HL-60 (cell line): ENCODE data around the gene VWA5B2.
A peak's percentile ranks its signal among the peaks of the same experiment; 100 is the strongest.

ENCODE experiments used
- DNase-seq, 2 experiments: peaks; one replicate each; pipeline ENCODE4 v3.0.0-alpha.2; 2010 to 2020; ENCODE audit warnings: low read depth in 1 of 2, low spot score in 1 of 2
- H3K27ac ChIP-seq: fragments of 250-450 bp; sonication (Bioruptor Pico); replicated peaks from 2 replicates; pipeline ENCODE4 v1.5.1; 2020; ENCODE audit warnings: mild to moderate bottlenecking, moderate library complexity
- H3K27me3 ChIP-seq: fragments of 250-450 bp; sonication (Bioruptor Pico); 2 replicates; pipeline ENCODE4 v1.5.1; 2021; ENCODE audit warnings: mild to moderate bottlenecking, moderate library complexity; ENCODE audit not compliant: insufficient read depth, poor library complexity, severe bottlenecking
- H3K4me3 ChIP-seq: replicated peaks from 2 replicates; pipeline ENCODE4 v1.5.1; 2011; ENCODE audit warnings: mild to moderate bottlenecking, control low read depth, low read length; ENCODE audit not compliant: insufficient read depth
- GABPA ChIP-seq: IDR thresholded peaks from 2 replicates; pipeline ENCODE4 v1.6.1; 2012; ENCODE audit warnings: low read depth
- POLR2AphosphoS5 ChIP-seq: IDR thresholded peaks from 2 replicates; pipeline ENCODE4 v1.6.1; 2012; ENCODE audit warnings: low read depth
- REST ChIP-seq: IDR thresholded peaks from 2 replicates; pipeline ENCODE4 v1.6.1; 2012; ENCODE audit warnings: low read depth; ENCODE audit not compliant: insufficient replicate concordance
- SPI1 ChIP-seq: IDR thresholded peaks from 2 replicates; pipeline ENCODE4 v1.6.1; 2012; ENCODE audit warnings: low read depth, mild to moderate bottlenecking, borderline replicate concordance
- TF ChIP-seq, protein P1 (sequence below): IDR thresholded peaks from one replicate; pipeline ENCODE4 v1.5.1; 2011; ENCODE audit warnings: low read length, control low read depth, inconsistent platforms; ENCODE audit not compliant: insufficient read depth

VWA5B2 gene

DNA sequence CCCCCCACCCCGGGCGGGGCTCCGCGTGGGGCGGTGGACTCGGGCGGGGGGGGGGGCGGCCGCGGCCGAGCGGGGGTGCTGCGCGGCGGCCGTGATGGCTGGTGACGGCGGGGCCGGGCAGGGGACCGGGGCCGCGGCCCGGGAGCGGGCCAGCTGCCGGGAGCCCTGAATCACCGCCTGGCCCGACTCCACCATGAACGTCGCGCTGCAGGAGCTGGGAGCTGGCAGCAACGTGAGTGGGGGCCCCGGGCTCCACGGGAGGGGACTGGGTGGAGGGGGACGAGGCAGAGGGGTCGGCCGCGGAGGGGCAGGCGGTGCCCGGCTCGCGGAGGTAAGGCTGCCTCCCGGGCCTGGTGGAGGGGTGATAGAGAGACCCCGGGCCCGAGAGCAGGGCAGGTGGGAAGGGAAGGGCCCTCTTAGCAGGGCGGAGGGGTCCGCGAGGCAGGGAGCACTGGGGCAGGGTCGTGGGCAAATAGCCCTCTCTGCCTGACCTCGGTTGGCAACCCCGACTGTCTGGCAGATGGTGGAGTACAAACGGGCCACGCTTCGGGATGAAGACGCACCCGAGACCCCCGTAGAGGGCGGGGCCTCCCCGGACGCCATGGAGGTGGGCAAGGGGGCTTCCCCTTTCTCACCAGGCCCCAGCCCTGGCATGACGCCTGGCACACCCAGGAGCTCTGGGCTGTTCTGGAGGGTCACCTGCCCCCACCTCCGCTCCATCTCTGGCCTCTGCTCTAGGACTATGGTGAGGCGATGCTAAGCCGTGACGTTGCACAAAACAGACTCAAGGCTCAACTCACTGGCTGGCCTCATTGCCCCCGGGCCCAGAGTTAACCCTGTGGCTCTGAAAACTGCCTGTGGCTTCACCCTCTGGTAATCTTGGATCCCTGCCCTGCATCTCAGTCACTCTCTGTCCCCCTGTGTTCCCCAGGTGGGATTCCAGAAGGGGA lies 46.9 kb downstream of the VWA5B2 start, which contains the start of gene ECE2:
ECE2 (plus strand) TSS at position 62 of the 950 bp plus-strand sequence; CDS start at position 194, 132 bp downstream.
- Histone ChIP-seq H3K4me3 (no peak within 1 kb of the TSS), H3K27me3 (peaks cover 17% of the 10 kb centered on the region), H3K27ac (no peak within 1 kb of the TSS)
- no peak for DNase-seq
- TF ChIP-seq SPI1 (no peak), GABPA (no peak), POLR2AphosphoS5 (no peak), REST (no peak)
- TF ChIP-seq, protein P1, sequence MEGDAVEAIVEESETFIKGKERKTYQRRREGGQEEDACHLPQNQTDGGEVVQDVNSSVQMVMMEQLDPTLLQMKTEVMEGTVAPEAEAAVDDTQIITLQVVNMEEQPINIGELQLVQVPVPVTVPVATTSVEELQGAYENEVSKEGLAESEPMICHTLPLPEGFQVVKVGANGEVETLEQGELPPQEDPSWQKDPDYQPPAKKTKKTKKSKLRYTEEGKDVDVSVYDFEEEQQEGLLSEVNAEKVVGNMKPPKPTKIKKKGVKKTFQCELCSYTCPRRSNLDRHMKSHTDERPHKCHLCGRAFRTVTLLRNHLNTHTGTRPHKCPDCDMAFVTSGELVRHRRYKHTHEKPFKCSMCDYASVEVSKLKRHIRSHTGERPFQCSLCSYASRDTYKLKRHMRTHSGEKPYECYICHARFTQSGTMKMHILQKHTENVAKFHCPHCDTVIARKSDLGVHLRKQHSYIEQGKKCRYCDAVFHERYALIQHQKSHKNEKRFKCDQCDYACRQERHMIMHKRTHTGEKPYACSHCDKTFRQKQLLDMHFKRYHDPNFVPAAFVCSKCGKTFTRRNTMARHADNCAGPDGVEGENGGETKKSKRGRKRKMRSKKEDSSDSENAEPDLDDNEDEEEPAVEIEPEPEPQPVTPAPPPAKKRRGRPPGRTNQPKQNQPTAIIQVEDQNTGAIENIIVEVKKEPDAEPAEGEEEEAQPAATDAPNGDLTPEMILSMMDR: no peak

- DNase-seq: no peak
- TF ChIP-seq GABPA (no peak), SPI1 (peak; percentile 76)
- Histone ChIP-seq H3K4me3 (no peak overlapping the region), H3K27ac (no peak overlapping the region), H3K27me3 (peaks cover 17% of the 10 kb centered on the region)
Observed at GRCh38 chr3:184277366-184277765, 48.0 kb downstream of the VWA5B2 start.

DNA sequence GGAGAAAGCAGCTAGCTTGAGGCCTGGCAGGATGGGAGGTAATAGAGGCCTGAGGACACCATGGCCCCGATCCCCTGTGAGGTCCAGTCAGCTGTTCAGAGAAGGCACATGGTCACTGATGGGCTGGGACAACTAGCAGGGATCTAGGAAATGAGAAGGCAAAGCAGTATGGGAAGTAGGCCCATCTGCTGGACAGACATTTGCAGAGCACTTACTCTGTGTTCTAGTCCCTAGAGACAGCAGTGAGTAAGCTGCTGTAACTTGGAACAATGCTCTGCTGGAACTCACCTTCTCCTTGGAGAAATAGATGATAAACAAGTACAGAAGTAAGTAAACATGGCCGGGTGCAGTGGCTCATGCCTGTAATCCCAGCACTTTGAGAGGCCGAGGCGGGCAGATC lies 53.6 kb downstream of the VWA5B2 start:
- TF ChIP-seq POLR2AphosphoS5 (no peak), SPI1 (no peak), GABPA (no peak), REST (no peak)
- TF ChIP-seq, protein P1: no peak
- Histone ChIP-seq H3K4me3 (no peak overlapping the region), H3K27ac (no peak overlapping the region), H3K27me3 (peaks cover 5% of the 10 kb centered on the region)
- no peak for DNase-seq

DNA sequence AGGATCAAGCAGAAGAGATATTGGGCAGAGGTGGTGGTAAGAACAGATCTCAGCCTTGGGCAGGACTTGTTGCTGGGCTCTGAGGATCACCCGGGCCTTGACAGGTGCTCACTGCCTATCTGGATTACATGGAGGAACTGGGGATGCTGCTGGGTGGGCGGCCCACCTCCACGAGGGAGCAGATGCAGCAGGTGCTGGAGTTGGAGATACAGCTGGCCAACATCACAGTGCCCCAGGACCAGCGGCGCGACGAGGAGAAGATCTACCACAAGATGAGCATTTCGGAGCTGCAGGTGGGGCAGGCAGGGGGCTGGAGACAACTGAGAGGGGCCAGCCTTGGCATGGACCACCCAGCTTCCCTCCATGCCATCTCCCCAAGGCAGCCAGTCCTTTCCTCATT lies 54.3 kb downstream of the VWA5B2 start:
- no peak for DNase-seq

More for the DNA sequence above, 54.3 kb downstream of the VWA5B2 start:
- no peak for TF ChIP-seq REST
- TF ChIP-seq, protein P1: no peak
- TF ChIP-seq POLR2AphosphoS5: no peak
- no peak for TF ChIP-seq SPI1
- no peak for TF ChIP-seq GABPA
- Histone ChIP-seq H3K4me3 (no peak overlapping the region), H3K27ac (no peak overlapping the region), H3K27me3 (peaks cover 5% of the 10 kb centered on the region)
